Cardiac fibroblast (primary cell): ENCODE results near the gene TTLL5.

Source experiments
- DNase-seq, 2 donors: peaks; one replicate each; pipeline versions ENCODE4 v3.0.0 to v3.0.0-alpha.2; 2010; ENCODE audit warnings: low read depth in 2 of 2
- H3K4me3 ChIP-seq, 2 donors: replicated peaks in 1 of 2; 1 replicate in 1 of 2; 2 replicates in 1 of 2; pipeline ENCODE4 v1.5.1; 2011; ENCODE audit warnings: low read depth in 2 of 2, low read length in 2 of 2, mild to moderate bottlenecking in 2 of 2, moderate library complexity in 1 of 2
- TF ChIP-seq, protein P1 (sequence below): IDR thresholded peaks from one replicate; pipeline ENCODE4 v1.5.1; 2011; ENCODE audit warnings: low read depth, mild to moderate bottlenecking, low read length, inconsistent platforms

The TTLL5 gene

DNA sequence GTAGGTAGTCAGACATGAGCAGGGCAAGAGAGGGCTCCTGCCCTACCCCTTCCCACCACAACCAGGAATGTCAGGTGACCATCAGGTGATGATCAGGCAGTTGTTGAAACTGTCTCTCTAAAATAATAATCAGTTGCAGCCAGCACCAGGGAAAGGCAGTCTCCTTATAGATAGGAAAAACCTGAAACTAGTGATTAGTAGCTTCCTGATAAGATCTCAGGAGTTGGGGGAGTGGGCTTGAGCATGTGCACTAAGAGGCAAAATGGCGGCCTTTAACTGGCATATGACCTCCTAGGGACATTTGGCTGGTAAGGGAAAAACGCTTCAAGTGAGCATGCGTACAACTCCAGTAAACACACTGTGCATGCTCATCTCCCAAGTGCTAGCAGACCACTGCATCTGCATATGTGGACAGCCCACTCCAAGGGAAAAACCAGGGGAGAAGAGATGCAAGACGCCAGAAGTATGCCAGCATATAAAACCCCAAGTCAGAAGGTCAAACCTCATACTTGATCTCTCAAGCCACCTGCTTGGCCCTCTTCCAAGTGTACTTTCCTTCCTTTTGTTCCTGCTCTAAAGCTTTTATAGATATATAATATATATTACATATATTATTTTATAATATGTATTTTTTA is 283.7 kb downstream of the TTLL5 start:
- DNase-seq: no peak
- TF ChIP-seq, protein P1, sequence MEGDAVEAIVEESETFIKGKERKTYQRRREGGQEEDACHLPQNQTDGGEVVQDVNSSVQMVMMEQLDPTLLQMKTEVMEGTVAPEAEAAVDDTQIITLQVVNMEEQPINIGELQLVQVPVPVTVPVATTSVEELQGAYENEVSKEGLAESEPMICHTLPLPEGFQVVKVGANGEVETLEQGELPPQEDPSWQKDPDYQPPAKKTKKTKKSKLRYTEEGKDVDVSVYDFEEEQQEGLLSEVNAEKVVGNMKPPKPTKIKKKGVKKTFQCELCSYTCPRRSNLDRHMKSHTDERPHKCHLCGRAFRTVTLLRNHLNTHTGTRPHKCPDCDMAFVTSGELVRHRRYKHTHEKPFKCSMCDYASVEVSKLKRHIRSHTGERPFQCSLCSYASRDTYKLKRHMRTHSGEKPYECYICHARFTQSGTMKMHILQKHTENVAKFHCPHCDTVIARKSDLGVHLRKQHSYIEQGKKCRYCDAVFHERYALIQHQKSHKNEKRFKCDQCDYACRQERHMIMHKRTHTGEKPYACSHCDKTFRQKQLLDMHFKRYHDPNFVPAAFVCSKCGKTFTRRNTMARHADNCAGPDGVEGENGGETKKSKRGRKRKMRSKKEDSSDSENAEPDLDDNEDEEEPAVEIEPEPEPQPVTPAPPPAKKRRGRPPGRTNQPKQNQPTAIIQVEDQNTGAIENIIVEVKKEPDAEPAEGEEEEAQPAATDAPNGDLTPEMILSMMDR: no peak
- no peak overlapping the region for H3K4me3 ChIP-seq

DNA sequence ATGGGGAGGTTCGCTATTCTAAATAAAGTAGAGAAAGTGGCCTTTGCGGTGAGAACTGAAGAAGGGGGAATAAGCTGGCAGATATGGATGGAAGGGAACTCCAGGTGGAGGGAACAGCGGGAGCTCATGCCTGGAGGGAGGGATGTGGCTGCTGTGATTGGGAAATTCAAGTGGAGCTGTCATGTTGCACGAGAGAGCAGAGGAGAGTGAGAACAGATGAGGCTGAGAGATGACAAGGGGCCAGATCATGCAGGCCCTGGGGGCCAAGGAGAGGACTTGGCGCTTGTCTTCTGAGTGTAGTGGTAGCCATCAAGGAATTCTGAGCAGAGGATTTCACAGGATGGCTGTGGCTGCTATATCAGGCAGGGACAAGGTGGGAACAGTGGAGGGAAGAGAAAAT is 285.7 kb downstream of the TTLL5 start:
- TF ChIP-seq, protein P1: no peak
- DNase-seq: no peak
- no peak overlapping the region for H3K4me3 ChIP-seq

DNA sequence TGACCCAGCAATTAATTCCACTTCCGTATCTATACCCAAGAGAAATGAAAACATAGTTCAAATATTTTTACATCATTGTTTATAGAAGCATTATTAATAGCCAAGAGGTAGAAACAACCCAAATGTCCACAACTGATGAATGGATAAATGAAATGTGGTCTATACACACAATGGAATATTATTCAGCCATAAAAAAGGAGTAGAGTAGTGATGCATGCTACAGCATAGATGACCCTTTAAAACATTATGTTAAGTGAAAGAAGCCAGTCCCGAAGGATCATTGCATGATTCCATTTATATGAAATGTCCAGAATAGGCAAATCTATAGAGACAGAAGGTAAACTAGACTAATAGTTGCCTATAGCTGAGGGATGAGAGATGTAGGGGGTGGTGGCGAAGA is 291.4 kb downstream of the TTLL5 start:
- TF ChIP-seq, protein P1: no peak
- no peak for DNase-seq
- no peak overlapping the region for H3K4me3 ChIP-seq

DNA sequence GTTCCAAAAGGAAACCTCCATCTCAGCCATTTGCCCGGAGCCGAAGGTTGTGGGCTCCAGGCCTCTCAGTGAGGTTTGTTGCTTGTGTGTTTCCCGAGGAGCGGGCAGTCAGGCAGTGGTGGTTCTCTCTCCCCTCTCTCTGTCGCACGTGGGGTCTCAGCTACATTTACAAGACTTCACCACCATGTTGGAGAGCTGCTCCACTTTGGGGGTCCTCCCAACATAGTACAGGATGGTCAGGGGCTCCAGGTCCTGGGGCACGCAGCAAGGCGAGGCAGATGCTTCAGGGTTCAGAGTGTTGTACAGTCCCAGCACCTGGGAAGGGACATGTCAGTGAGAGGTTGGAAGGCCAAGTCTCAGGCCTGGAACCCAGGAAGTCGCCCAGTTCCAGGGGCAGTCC is 298.0 kb downstream of the TTLL5 start:
- TF ChIP-seq, protein P1: no peak
- no peak for DNase-seq
- no peak overlapping the region for H3K4me3 ChIP-seq

DNA sequence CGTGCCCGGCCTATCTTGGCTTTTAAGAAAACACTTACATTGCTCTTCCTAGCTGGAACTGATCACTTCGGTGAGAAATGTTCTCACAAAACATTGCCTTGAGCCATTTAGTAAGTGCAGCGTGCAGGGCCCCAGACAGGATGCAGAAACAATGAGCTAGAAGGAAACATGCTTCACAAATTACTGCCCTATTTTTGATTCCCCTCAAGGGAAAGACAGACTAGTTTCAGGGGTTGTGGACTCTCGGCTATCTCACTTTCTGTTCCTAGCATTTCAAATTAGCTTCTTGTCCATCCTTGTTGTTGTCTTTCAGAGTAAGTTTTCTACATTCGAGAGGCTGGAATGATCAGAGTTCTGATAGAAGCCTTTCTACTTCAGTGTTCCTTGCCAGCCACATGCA is 299.2 kb downstream of the TTLL5 start:
- no peak overlapping the region for H3K4me3 ChIP-seq
- TF ChIP-seq, protein P1: no peak
- DNase-seq: no peak

DNA sequence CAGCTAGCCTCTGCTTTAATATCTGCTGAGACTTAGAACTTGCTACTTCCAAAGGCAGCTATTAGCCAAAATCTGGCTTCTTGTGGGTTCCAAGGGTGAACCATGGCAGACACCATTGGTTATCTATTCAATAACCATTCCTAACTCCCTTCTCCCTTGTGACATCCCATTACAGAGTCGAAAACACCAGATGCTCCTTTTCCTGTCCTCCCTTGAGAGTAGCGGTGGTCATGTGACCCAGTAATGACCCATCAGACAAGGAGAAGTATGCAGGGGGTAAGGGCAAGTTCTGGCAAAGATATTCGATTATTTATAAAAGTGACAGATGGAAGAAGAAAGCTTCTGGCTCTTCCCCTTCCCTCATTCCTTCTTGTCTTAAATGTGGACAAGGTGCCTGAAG is 300.6 kb downstream of the TTLL5 start:
- no peak for DNase-seq
- H3K4me3 ChIP-seq: no peak overlapping the region
- TF ChIP-seq, protein P1: no peak

DNA sequence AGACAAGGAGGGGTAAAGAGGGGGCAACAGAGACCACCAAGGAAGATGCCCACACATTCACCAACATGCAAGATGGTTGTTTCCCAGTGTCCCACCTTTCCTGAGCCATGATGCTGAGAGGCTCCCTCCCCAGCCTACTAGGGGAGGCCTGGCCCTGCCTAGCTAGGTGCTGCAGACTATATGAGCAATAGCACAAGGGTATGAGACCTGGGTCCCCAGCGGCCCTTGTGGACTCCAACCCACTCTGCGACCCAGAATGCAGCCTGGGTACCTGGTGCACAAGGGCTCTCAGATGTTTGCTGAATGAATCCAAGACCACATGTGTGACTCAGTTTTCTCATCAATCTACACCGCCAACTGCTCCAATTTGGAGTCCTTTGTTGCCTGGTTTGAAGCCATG is 306.8 kb downstream of the TTLL5 start:
- no peak overlapping the region for H3K4me3 ChIP-seq
- no peak for DNase-seq
- TF ChIP-seq, protein P1: no peak
